CD8-positive, alpha-beta memory T cell (primary cell): ENCODE measurements around the gene PLEKHG3. TPM values are rescaled to one million over a fixed set of nuclear protein-coding genes. Genes with fewer than 3 reads are reported as not detected.

Experiments
- CTCF ChIA-PET: fragments of 350-600 bp; sonication (Branson Sonifier 250); formaldehyde crosslinking; loops from one replicate; lab custom pipeline; 2021; ENCODE audit warnings: antibody characterized with exemption; lab: Charles Lee
- POLR2A ChIA-PET: fragments of 350-600 bp; sonication (Branson Sonifier 250); formaldehyde crosslinking; loops from one replicate; lab custom pipeline; 2021; ENCODE audit warnings: antibody characterized with exemption; lab: Charles Lee
- DNase-seq, 5 donors: peaks; one replicate each; pipeline versions ENCODE4 v3.0.0 to v3.0.0-alpha.2; 2020 to 2022; ENCODE audit warnings: mixed read lengths in 1 of 5
- H3K27ac ChIP-seq: one replicate; pipeline ENCODE4 v1.7.0; 2013; ENCODE audit warnings: low read depth, mild to moderate bottlenecking, low read length, moderate library complexity
- H3K27me3 ChIP-seq: 2 replicates; pipeline ENCODE4 v1.7.0; 2013; ENCODE audit warnings: low read length, mild to moderate bottlenecking; ENCODE audit not compliant: insufficient read depth, poor library complexity, severe bottlenecking
- H3K36me3 ChIP-seq: 2 replicates; pipeline ENCODE4 v1.7.0; 2013; ENCODE audit warnings: mild to moderate bottlenecking, low read length, moderate library complexity; ENCODE audit not compliant: insufficient read depth
- H3K4me1 ChIP-seq: 2 replicates; pipeline ENCODE4 v1.7.0; 2013; ENCODE audit warnings: mild to moderate bottlenecking, low read length, moderate library complexity; ENCODE audit not compliant: insufficient read depth
- H3K4me3 ChIP-seq: 2 replicates; pipeline ENCODE4 v1.7.0; 2013; ENCODE audit warnings: mild to moderate bottlenecking, low read length
- H3K9me3 ChIP-seq: 2 replicates; pipeline ENCODE4 v1.7.0; 2013; ENCODE audit warnings: mild to moderate bottlenecking, low read length
- H3K27ac Mint-ChIP-seq, 8 donors: one replicate each; pipeline ENCODE4 v1.8.0; 2020 to 2021; ENCODE audit warnings: mixed read lengths in 8 of 8, mild to moderate bottlenecking in 6 of 8, inconsistent platforms in 3 of 8, moderate library complexity in 3 of 8
- H3K27me3 Mint-ChIP-seq, 2 donors: one replicate each; pipeline ENCODE4 v1.8.0; 2020 to 2021; ENCODE audit warnings: mixed read lengths in 2 of 2, mild to moderate bottlenecking in 1 of 2, moderate library complexity in 1 of 2
- H3K36me3 Mint-ChIP-seq, 3 donors: one replicate each; pipeline ENCODE4 v1.8.0; 2020 to 2021; ENCODE audit warnings: mixed read lengths in 3 of 3, inconsistent platforms in 1 of 3, mild to moderate bottlenecking in 1 of 3
- H3K4me1 Mint-ChIP-seq, 3 donors: one replicate each; pipeline ENCODE4 v1.8.0; 2020 to 2021; ENCODE audit warnings: mixed read lengths in 3 of 3, inconsistent platforms in 1 of 3, mild to moderate bottlenecking in 1 of 3
- H3K4me3 Mint-ChIP-seq, 7 donors: one replicate each; pipeline ENCODE4 v1.8.0; 2020 to 2021; ENCODE audit warnings: mixed read lengths in 7 of 7, mild to moderate bottlenecking in 6 of 7, moderate library complexity in 4 of 7, inconsistent platforms in 2 of 7
- H3K9me3 Mint-ChIP-seq, 5 donors: one replicate each; pipeline ENCODE4 v1.8.0; 2020 to 2022; ENCODE audit warnings: mixed read lengths in 5 of 5, mild to moderate bottlenecking in 3 of 5, moderate library complexity in 2 of 5, inconsistent platforms in 1 of 5
- polyA plus RNA-seq: library from polyadenylated mRNA; unstranded; fragments of 300-500 nt; fragmentation: Illumina TruSeq; gene quantifications from one replicate; pipeline ENCODE4 v1.2.3, GENCODE V29; 2021
- total RNA-seq, 2 experiments: library from RNA; stranded (reverse); gene quantifications; one replicate each; pipeline ENCODE4 v1.2.3, GENCODE V29; 2021

PLEKHG3 gene
- total and polyA plus RNA-seq, 3 experiments from 2014 or later: 4.9 to 61.1 (median 5.0) TPM

GRCh38 chr14:64786296-64787149 lies 82.3 kb downstream of the PLEKHG3 start:
- CTCF ChIA-PET: interaction anchor here (1.1 kb wide), 1 partner anchor 22 kb away, joined by 3 read pairs; no protein-coding TSS in a partner anchor
- H3K27ac Mint-ChIP-seq: no peak overlapping the region
- DNase-seq: no peak
- no peak overlapping the region for H3K4me3 Mint-ChIP-seq
- Histone ChIP-seq H3K4me3 (no peak overlapping the region), H3K27me3 (no peaks in the 10 kb centered on the region), H3K27ac (no peak overlapping the region), H3K36me3 (no peaks in the 10 kb centered on the region), H3K9me3 (no peaks in the 10 kb centered on the region), H3K4me1 (no peaks in the 10 kb centered on the region)
- H3K27me3 Mint-ChIP-seq: peaks cover 0 to 7% of the 10 kb centered on the region in 2 donors
- H3K4me1 Mint-ChIP-seq: no peaks in the 10 kb centered on the region
- H3K36me3 Mint-ChIP-seq: no peaks in the 10 kb centered on the region
- no peaks in the 10 kb centered on the region for H3K9me3 Mint-ChIP-seq
- POLR2A ChIA-PET: no interaction called here

- Mint-ChIP-seq H3K27me3 (peaks cover 0 to 9% of the 10 kb centered on the region in 2 donors), H3K4me1 (no peaks in the 10 kb centered on the region), H3K9me3 (no peaks in the 10 kb centered on the region), H3K36me3 (no peaks in the 10 kb centered on the region), H3K4me3 (no peak overlapping the region), H3K27ac (peak overlapping the region in 1 of 8 donors; percentile 43)
- no peak for DNase-seq
- Histone ChIP-seq H3K27me3 (no peaks in the 10 kb centered on the region), H3K9me3 (no peaks in the 10 kb centered on the region), H3K27ac (no peak overlapping the region), H3K4me1 (no peaks in the 10 kb centered on the region), H3K4me3 (no peak overlapping the region), H3K36me3 (no peaks in the 10 kb centered on the region)
- CTCF ChIA-PET: no interaction called here
- POLR2A ChIA-PET: no interaction called here
Measured at GRCh38 chr14:64787619-64788018, 83.4 kb downstream of the PLEKHG3 start.

GRCh38 chr14:64788706-64789105 lies 84.5 kb downstream of the PLEKHG3 start:
- H3K36me3 Mint-ChIP-seq: no peaks in the 10 kb centered on the region
- Histone ChIP-seq H3K27ac (no peak overlapping the region), H3K4me1 (no peaks in the 10 kb centered on the region), H3K27me3 (no peaks in the 10 kb centered on the region), H3K4me3 (no peak overlapping the region), H3K9me3 (no peaks in the 10 kb centered on the region), H3K36me3 (no peaks in the 10 kb centered on the region)
- CTCF ChIA-PET: no interaction called here
- POLR2A ChIA-PET: interaction anchor here (0.6 kb wide), 1 partner anchor 29 kb away, joined by 3 read pairs; no protein-coding TSS in a partner anchor
- no peaks in the 10 kb centered on the region for H3K4me1 Mint-ChIP-seq
- DNase-seq: no peak
- no peaks in the 10 kb centered on the region for H3K9me3 Mint-ChIP-seq
- no peak overlapping the region for H3K4me3 Mint-ChIP-seq
- H3K27ac Mint-ChIP-seq: peak overlapping the region in 1 of 8 donors; percentile 51
- H3K27me3 Mint-ChIP-seq: peaks cover 0 to 5% of the 10 kb centered on the region in 2 donors

- Histone ChIP-seq H3K36me3 (no peaks in the 10 kb centered on the region), H3K9me3 (no peaks in the 10 kb centered on the region), H3K4me3 (no peak overlapping the region), H3K27me3 (no peaks in the 10 kb centered on the region), H3K4me1 (no peaks in the 10 kb centered on the region), H3K27ac (no peak overlapping the region)
- ChIA-PET CTCF (interaction anchor here (0.6 kb wide), 1 partner anchor 14 kb away, joined by 3 read pairs; no protein-coding TSS in a partner anchor), POLR2A (no interaction called here)
- no peaks in the 10 kb centered on the region for H3K9me3 Mint-ChIP-seq
- peaks cover 0 to 4% of the 10 kb centered on the region in 2 donors for H3K27me3 Mint-ChIP-seq
- no peak overlapping the region for H3K4me3 Mint-ChIP-seq
- no peak for DNase-seq
- H3K36me3 Mint-ChIP-seq: no peaks in the 10 kb centered on the region
- H3K4me1 Mint-ChIP-seq: no peaks in the 10 kb centered on the region
- H3K27ac Mint-ChIP-seq: no peak overlapping the region
Measured at GRCh38 chr14:64789696-64790095, 85.5 kb downstream of the PLEKHG3 start.

- Histone ChIP-seq H3K4me1 (no peaks in the 10 kb centered on the region), H3K9me3 (no peaks in the 10 kb centered on the region), H3K36me3 (no peaks in the 10 kb centered on the region), H3K27ac (no peak overlapping the region), H3K27me3 (no peaks in the 10 kb centered on the region), H3K4me3 (no peak overlapping the region)
- POLR2A ChIA-PET: no interaction called here
- Mint-ChIP-seq H3K4me3 (no peak overlapping the region), H3K27ac (no peak overlapping the region), H3K4me1 (no peaks in the 10 kb centered on the region), H3K9me3 (no peaks in the 10 kb centered on the region), H3K27me3 (peaks cover 2 to 4% of the 10 kb centered on the region in 2 donors), H3K36me3 (no peaks in the 10 kb centered on the region)
- DNase-seq: no peak
- CTCF ChIA-PET: no interaction called here
Measured at GRCh38 chr14:64790478-64790877, 86.3 kb downstream of the PLEKHG3 start.

GRCh38 chr14:64792231-64792630 lies 88.0 kb downstream of the PLEKHG3 start:
- no peak for DNase-seq

GRCh38 chr14:64792871-64793560 lies 88.8 kb downstream of the PLEKHG3 start:
- CTCF ChIA-PET: interaction anchor here (1.2 kb wide), 1 partner anchor 121 kb away, joined by 4 read pairs; no protein-coding TSS in a partner anchor
- Histone ChIP-seq H3K27me3 (no peaks in the 10 kb centered on the region), H3K27ac (no peak overlapping the region), H3K4me1 (no peaks in the 10 kb centered on the region), H3K36me3 (no peaks in the 10 kb centered on the region), H3K4me3 (no peak overlapping the region), H3K9me3 (no peaks in the 10 kb centered on the region)
- Mint-ChIP-seq H3K36me3 (no peaks in the 10 kb centered on the region), H3K4me1 (no peaks in the 10 kb centered on the region), H3K27ac (peak overlapping the region in 1 of 8 donors; percentile 38), H3K4me3 (no peak overlapping the region), H3K9me3 (no peaks in the 10 kb centered on the region), H3K27me3 (peaks cover 4 to 14% of the 10 kb centered on the region in 2 donors)
- POLR2A ChIA-PET: no interaction called here
- DNase-seq: no peak

More at GRCh38 chr14:64792231-64792630, 88.0 kb downstream of the PLEKHG3 start:
- Histone ChIP-seq H3K27me3 (no peaks in the 10 kb centered on the region), H3K9me3 (no peaks in the 10 kb centered on the region), H3K27ac (no peak overlapping the region), H3K4me1 (no peaks in the 10 kb centered on the region), H3K36me3 (no peaks in the 10 kb centered on the region), H3K4me3 (no peak overlapping the region)
- H3K27me3 Mint-ChIP-seq: peaks cover 4 to 8% of the 10 kb centered on the region in 2 donors
- no peaks in the 10 kb centered on the region for H3K4me1 Mint-ChIP-seq
- no peak overlapping the region for H3K4me3 Mint-ChIP-seq
- CTCF ChIA-PET: interaction anchor here (1.2 kb wide), 1 partner anchor 120 kb away, joined by 4 read pairs; no protein-coding TSS in a partner anchor
- H3K9me3 Mint-ChIP-seq: no peaks in the 10 kb centered on the region
- POLR2A ChIA-PET: no interaction called here
- H3K27ac Mint-ChIP-seq: no peak overlapping the region
- no peaks in the 10 kb centered on the region for H3K36me3 Mint-ChIP-seq

- DNase-seq: no peak
- H3K27me3 ChIP-seq: no peaks in the 10 kb centered on the region
- ChIA-PET CTCF (interaction anchor here (1.0 kb wide), 1 partner anchor 14 kb away, joined by 3 read pairs; no protein-coding TSS in a partner anchor), POLR2A (no interaction called here)
- no peak overlapping the region for H3K4me3 ChIP-seq
- Mint-ChIP-seq H3K27ac (no peak overlapping the region), H3K36me3 (no peaks in the 10 kb centered on the region), H3K27me3 (peaks cover 6 to 18% of the 10 kb centered on the region in 2 donors), H3K4me1 (no peaks in the 10 kb centered on the region), H3K9me3 (no peaks in the 10 kb centered on the region), H3K4me3 (no peak overlapping the region)
- no peaks in the 10 kb centered on the region for H3K4me1 ChIP-seq
- no peaks in the 10 kb centered on the region for H3K36me3 ChIP-seq
- H3K27ac ChIP-seq: no peak overlapping the region
- no peaks in the 10 kb centered on the region for H3K9me3 ChIP-seq
Measured at GRCh38 chr14:64795211-64795610, 91.0 kb downstream of the PLEKHG3 start.
